Activated T-cell treated with anti-CD3 and anti-CD28 coated beads, Interleukin-2, amount 50 U/mL, for 72 hours (primary cell): ENCODE data around the gene ZNF511. TPM values are rescaled to one million over a fixed set of nuclear protein-coding genes. Genes with fewer than 3 reads are reported as not detected.

ENCODE experiments used
- total RNA-seq, 2 donors: library from RNA; stranded (reverse); gene quantifications; one replicate each; pipeline ENCODE4 v1.2.3, GENCODE V29; 2022

Gene ZNF511
- total RNA-seq, 2 donors from 2014 or later, result 46.1 to 49.8 TPM

Other genes starting within 250 kb of the ZNF511 start
- not detected for gene ADGRA1, start 221.0 kb upstream of the ZNF511 start, total RNA-seq
- gene KNDC1, start 148.7 kb upstream of the ZNF511 start, total RNA-seq, result 1 to 10 TPM in 1 of 2 donors, under 1 TPM in 1; 0.28 to 1.2 TPM
- under 1 TPM in 1 of 2 donors, not detected in 1; 0.21 TPM for gene UTF1, start 78.7 kb upstream of the ZNF511 start, total RNA-seq
- under 1 TPM in 1 of 2 donors, not detected in 1; 0.21 TPM for gene VENTX, start 71.1 kb upstream of the ZNF511 start, total RNA-seq
- 100 to 1,000 TPM; 156 to 218 TPM for gene ADAM8, start 32.0 kb upstream of the ZNF511 start, total RNA-seq
- gene TUBGCP2, start within 50 bp of the ZNF511 start, total RNA-seq, result 10 to 100 TPM; 50.9 to 51.2 TPM
- gene CALY, start 28.0 kb downstream of the ZNF511 start, total RNA-seq, result under 1 TPM in 1 of 2 donors, not detected in 1; 0.09 TPM
- gene PRAP1, start 38.5 kb downstream of the ZNF511 start, total RNA-seq, result not detected
- 10 to 100 TPM; 14.9 to 17.1 TPM for gene FUOM, start 49.1 kb downstream of the ZNF511 start, total RNA-seq
- gene ECHS1, start 64.4 kb downstream of the ZNF511 start, total RNA-seq, result 10 to 100 TPM; 47.2 to 53.1 TPM
- gene PAOX, start 70.3 kb downstream of the ZNF511 start, total RNA-seq, result 10 to 100 TPM; 12.4 to 13.8 TPM
- gene MTG1, start 85.2 kb downstream of the ZNF511 start, total RNA-seq, result 10 to 100 TPM; 58.0 to 67.2 TPM
- not detected for gene SPRN, start 115.7 kb downstream of the ZNF511 start, total RNA-seq
- 1 to 10 TPM; 3.3 to 3.9 TPM for gene SCART1, start 145.0 kb downstream of the ZNF511 start, total RNA-seq
- 1 to 10 TPM in 1 of 2 donors, under 1 TPM in 1; 0.83 to 1.4 TPM for gene CYP2E1, start 218.4 kb downstream of the ZNF511 start, total RNA-seq